Stimulated activated CD8-positive, alpha-beta memory T cell treated with anti-CD3 and anti-CD28 coated beads, Interleukin-2, amount 100 ng/mL, for 1 hour (primary cell): ENCODE results near the gene SREBF2.

Source experiments
- DNase-seq, 2 donors: peaks; one replicate each; pipeline ENCODE4 v3.0.0-alpha.2; 2020; ENCODE audit warnings: low read depth in 2 of 2

The SREBF2 gene

GRCh38 chr22:41908411-41909309 lies 75.8 kb downstream of the SREBF2 start:
- no peak for DNase-seq

GRCh38 chr22:41909310-41910049 lies 76.6 kb downstream of the SREBF2 start:
- no peak for DNase-seq

- no peak for DNase-seq
These were observed 77.4 kb downstream of the SREBF2 start for GRCh38 chr22:41910050-41911000.

GRCh38 chr22:41911001-41911611 lies 78.2 kb downstream of the SREBF2 start:
- no peak for DNase-seq

- DNase-seq: no peak
These were observed 79.6 kb downstream of the SREBF2 start for GRCh38 chr22:41912338-41913039.

GRCh38 chr22:41913040-41913719 lies 80.3 kb downstream of the SREBF2 start:
- no peak for DNase-seq

- DNase-seq: no peak
These were observed 81.1 kb downstream of the SREBF2 start for GRCh38 chr22:41913842-41914534.

GRCh38 chr22:41914611-41915034 lies 81.7 kb downstream of the SREBF2 start:
- no peak for DNase-seq

- DNase-seq: peak; percentile 24 to 46
These were observed 82.3 kb downstream of the SREBF2 start, which contains the start of gene SHISA8 for GRCh38 chr22:41915035-41915785. TSS of gene SHISA8 (minus strand) at chr22:41915074. CDS start at chr22:41914667, 407 bp downstream.

- no peak for DNase-seq
These were observed 83.0 kb downstream of the SREBF2 start for GRCh38 chr22:41915786-41916493.

- no peak for DNase-seq
These were observed 83.9 kb downstream of the SREBF2 start for GRCh38 chr22:41916745-41917358.

GRCh38 chr22:41917375-41917902 lies 84.5 kb downstream of the SREBF2 start:
- DNase-seq: no peak

GRCh38 chr22:41917903-41918791 lies 85.2 kb downstream of the SREBF2 start:
- DNase-seq: no peak

- no peak for DNase-seq
These were observed 86.7 kb downstream of the SREBF2 start for GRCh38 chr22:41919357-41920224.
